NCI-H1105 (cell line): ENCODE measurements around the gene LRCH4.
A peak's percentile ranks its signal among the peaks of the same experiment; 100 is the strongest.

Experiments used
- DNase-seq: peaks from one replicate; lab custom pipeline; 2025; lab: John Stamatoyannopoulos, UW

Gene LRCH4

DNA sequence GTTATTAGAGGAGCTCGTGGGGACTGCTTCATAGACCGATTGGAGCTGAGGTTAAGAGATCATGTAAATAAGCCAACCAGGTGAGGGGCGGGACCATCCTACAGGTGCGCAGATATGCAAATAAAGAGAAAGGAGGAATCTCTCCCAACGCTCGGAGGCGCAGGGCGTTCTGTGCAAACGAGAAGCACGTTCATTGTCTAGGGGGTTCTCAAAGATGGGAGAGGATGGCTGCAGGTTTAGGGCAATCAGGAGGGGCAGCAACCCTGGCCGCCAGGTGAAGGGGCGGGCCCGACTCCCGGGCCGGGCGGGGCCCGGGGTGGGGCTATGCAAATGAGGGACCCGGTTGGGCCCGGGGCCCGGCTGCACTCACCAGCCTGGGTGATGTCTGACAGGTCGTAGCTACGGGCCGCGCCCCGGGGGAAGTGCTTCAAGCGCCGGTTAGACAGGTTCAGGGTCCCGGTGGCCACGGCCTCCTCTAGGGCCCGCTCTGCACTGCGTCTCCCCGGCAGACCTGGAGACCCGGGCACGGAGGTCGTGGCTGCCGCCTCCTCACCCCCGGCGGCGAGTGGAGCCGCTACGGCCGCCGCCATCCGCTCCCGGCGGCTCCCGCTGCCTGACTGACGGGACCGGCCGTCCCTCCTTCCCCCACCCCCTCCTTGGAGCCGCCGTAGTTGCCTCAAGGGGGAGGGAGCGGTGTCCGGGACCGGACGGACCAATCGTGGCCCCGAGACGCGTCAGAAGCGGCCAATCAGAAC, at the start of gene LRCH4:
TSS of gene LRCH4 (minus strand) at position 619 of the 755 bp plus-strand sequence. CDS start at position 590, 29 bp downstream.
- peak; percentile 45 for DNase-seq

DNA sequence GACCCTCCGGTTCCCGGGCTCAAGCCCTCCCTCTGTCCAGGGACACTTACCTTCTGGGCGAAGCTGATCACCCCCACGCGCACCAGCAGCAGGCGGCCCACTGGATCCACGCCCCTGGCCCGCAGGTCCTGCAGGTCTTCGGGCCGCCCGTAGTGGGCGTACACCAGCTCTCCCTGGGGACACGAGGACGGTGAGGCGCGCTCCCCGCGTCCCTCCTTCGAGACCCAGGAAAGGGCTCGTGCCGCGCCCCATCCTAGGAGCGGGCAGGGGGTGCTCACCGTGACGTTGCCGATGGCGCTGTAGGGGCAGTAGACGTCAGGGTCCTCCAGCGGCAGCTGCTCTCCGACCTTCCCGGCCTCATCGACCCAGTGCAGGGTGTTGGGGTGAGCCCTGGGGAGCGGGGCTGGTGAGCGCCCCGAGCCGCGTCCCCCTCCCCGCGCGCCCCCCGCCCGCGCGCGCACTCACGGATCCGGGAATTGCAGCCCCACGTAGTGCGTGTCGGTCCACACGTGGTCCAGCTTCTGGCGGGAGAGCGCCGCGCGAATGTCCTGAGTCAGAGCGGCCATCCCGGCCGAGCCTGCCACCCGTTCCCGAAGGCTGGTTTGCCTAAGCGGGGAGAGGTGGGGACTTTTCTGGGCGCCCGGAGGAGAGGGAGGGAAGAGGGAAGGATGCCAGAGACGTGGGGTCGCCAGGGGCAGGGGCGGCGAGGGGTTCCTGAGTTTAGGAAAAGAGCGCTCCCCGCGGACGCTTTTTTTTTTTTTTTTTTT, 47.2 kb upstream of the LRCH4 start:
- DNase-seq = peak; percentile 11

GRCh38 chr7:100630066-100630465, 44.1 kb upstream of the LRCH4 start:
- DNase-seq = no peak

- no peak for DNase-seq
Observed at GRCh38 chr7:100629117-100629716, 43.3 kb upstream of the LRCH4 start.

GRCh38 chr7:100627238-100627549, 41.3 kb upstream of the LRCH4 start:
- DNase-seq = no peak

- DNase-seq = peak; percentile 52
Observed at GRCh38 chr7:100626530-100627237, 40.8 kb upstream of the LRCH4 start.

GRCh38 chr7:100626055-100626454, 40.1 kb upstream of the LRCH4 start:
- DNase-seq = no peak

DNA sequence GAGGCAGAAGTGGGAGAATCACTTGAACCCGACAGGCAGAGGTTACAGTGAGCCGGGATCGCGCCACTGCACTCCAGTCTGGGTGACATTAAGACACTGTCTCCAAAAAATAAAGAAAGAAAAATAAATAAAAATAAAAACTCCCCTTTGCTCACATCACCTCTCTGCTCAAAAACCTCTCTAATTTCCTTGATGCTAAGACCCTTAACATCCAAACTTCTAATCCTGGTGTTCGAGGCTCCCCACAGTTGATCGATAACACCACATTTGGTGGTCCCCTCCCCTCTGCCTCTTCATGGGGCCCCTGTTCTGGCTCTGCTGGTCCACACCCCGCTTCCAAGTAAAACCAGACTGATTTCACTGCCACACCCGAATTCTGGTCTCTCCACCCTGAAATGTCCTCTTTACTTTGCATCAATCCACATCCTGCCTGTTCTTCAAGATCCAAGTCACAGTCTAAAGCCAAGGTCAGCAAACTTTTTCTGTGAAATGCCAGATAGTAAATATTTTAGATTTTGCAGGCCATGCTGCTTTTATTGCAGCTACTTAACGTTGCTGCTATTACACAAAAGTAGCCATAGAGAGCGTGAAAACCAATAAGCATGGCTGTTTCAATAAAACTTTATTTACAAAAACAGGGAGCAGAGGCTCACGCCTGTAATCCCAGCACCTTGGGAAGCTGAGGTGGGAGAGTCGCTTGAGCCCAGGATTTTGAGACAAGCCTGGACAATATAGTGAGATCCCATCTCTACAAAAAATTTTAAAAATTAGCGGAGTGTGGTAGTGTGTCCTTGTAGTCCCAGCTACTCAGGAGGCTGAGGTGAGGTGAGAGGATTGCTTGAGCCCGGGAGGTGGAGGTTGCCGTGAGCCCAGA, 38.3 kb upstream of the LRCH4 start:
- DNase-seq = no peak

DNA sequence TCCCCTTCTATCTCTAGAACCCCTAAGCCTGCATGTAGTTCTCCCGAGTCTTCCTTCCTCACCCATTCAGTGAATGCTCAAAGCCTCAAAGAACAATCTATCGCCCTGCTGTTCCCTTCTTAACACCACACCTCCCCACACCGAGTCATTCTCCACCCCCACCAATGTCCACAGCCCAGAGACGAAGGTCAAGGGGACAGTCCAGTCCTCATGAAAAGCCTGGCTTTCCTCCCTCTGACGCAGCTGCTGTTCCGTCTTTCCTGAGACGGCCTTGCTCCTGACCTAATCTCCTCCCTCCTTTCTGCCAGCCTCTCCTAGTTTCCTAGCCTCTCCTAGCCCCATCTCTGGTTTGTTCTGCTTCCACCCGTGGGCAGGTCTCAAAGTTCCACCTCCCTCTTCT, 35.6 kb upstream of the LRCH4 start:
- no peak for DNase-seq

DNA sequence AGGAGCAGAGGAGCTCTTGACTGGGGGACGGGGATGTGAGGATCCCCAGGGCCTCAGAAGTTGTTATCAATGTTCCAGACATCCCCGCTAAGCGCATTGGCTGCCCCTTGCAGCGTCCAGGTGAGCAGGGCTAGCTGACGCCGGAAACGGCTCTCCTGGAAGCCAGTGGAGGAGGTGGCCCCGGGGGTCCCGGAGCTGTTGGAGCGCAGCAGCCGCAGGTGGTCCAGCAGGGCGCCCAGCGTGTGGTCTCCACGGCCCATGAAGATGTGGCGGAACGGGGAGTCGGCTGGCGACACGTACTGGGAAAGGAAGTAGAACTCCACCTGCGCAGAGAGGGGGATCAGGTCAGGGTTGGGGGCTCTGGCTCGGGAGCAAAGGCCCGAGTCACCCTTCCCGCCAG, 34.9 kb upstream of the LRCH4 start:
- no peak for DNase-seq

GRCh38 chr7:100620239-100620638, 34.3 kb upstream of the LRCH4 start:
- DNase-seq = no peak

GRCh38 chr7:100614308-100614861, 28.5 kb upstream of the LRCH4 start:
- no peak for DNase-seq

DNA sequence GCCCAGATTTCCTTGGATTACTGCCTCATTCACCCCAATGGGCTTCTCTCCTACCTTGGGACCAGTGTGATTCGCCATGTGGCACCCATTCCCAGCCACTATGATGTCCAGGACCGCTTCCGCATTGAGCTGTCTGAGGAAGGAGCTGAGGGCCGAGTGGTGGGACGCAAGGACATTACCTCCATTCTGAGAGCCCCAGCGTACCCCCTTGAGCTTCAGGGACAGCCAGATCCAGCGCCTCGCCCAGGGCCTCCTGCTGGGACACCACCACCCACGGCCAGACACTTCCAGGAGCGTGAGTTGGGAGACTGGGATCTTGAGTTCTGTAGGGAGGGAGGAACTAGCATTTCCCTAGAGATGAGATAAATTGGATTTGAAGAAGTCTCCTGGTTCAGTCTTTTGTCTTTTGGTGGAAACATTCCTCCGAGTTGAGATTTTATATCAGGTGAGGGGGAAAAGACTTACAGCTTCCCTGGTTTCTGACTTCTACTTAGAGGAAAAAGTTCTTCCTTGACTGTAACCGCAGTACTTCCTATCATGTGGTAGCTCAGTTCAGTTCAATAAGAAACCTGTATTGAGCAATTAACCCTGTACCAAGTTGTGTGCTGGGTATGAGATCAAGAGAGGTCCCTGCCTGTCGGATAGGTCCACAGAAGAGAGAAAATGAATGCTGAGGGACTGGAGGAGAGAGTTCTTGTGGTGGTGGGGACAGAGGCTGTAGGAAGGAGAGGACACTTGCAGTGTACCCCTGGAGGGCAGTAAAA, 27.7 kb upstream of the LRCH4 start:
- no peak for DNase-seq

DNA sequence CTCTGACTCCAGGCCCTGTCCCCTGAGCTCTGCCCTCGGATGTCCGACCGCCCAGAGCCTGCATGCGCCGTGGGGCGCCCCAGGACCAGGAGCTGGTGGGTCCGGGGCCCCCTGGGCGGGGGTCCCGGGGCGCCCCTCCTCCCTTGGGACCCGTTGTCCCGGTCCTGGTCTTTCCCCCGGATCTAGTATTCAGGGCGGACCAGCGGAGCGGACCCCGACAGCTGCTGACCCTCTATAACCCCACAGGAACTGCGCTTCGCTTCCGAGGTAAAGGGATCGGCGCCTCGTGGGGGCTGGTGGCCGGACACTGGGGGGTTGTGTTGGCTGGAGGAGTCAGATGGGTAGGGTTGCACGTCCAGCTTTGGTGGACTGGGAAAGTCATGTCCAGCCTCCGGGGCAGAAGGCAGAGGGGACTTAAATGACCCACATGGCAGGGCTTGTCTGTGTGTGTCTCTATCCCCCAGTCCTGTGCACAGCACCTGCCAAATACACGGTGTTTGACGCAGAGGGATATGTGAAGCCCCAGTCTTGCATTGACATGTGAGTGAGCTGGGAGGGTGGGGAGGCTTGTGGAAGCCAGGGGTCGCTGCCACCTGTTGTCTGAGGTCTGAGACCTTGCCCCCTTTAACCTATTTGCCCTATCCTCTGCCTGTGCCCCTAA, 26.9 kb upstream of the LRCH4 start:
- no peak for DNase-seq

- DNase-seq = peak; percentile 98
Observed at GRCh38 chr7:100611983-100612729, 26.2 kb upstream of the LRCH4 start, which contains the start of gene MOSPD3. Gene MOSPD3 (plus strand): TSS chr7:100612540. CDS start chr7:100612792, 252 bp downstream.

- DNase-seq = no peak
Observed at GRCh38 chr7:100609958-100610357, 24.0 kb upstream of the LRCH4 start.

- no peak for DNase-seq
Observed at GRCh38 chr7:100607111-100607510, 21.2 kb upstream of the LRCH4 start.

GRCh38 chr7:100606313-100606712, 20.4 kb upstream of the LRCH4 start:
- no peak for DNase-seq
